ENCODE data around the gene CNTNAP1. TPM values are rescaled to one million over a fixed set of nuclear protein-coding genes. Genes with fewer than 3 reads are reported as not detected.

Gene CNTNAP1
- total RNA-seq (2022; extraction: Qiagen RNA extraction; ENCODE audit: low read depth) = 4.4 to 6.3 TPM (median 5.4 TPM) in 5 replicates

DNA sequence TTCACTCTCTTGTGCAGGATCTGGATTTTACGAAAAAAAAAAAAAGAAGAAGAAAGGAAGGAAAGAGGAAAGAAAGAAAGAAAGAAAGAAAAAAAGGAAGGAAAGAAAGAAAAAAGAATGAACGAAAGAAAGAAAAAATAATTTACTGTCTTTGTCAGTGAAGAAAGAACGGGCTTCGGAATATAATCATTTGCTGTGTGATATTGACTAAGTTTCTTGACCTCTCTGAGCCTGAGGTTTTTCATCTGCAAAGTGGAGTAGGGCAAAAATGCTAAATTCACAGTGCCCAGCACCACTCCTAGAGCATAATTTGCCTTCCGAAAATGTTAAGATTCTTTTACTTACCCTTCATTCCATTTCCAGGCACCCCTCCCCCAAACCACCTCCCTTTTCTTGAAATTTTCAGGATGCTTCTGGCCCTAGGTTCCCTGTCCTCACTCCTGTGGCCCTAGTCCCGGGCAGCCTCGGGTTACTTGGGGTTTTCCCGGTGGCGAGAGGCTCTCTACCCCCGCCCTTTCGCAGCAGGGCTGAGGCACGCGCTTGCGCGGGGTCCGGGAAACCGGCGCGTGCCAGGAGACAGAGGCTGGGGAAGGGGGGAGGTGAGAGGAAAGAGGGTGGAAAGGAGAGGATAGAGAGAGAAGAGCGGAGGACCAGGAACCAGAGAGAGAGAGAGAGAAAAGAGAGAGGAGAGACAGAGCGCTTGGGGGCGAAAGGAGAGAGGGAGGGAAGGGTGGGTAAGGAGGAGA lies at the start of gene CNTNAP1:
Gene CNTNAP1 (plus strand): TSS at position 556 of the 746 bp plus-strand sequence. CDS start 299 bp downstream, outside the sequence.

DNA sequence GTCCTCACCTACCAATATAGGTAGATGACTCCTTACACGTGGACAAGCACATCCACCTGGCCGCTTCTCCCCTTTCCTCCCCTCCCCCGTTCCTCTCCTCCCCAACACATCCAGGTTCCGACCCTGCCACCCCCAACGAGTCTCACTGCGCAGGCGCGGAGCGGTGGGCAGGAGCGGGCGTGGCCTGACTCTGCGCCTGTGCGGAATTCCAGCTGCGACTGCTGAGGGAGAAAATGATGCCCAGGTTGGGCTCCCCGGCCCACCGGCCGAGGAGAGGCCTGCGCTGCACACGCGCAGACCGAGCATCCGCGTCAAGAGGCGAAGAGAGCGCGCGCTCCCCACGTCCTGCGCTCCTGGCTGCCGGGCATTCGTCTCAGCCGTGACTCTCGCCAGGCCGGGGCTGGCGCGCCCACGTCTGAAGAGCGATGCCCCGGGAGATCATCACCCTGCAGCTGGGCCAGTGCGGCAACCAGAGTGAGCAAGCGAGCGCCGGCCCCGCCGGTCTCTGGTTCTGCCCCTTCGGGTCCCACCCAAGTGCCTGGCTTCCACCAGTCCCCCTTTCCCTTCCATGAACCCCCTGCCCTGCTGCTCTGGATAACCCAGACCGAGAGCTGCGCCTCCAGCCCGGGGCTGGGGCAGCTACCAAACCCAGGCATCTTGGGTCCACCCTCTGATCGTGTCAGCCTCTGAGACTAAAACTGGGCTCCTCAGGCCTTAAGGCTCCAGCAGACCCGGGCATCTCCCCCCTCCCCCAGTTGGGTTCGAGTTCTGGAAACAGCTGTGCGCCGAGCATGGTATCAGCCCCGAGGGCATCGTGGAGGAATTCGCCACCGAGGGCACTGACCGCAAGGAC lies 23.0 kb upstream of the CNTNAP1 start, which contains the start of gene TUBG2:
Gene TUBG2 (plus strand): TSS at position 206 of the 853 bp plus-strand sequence. CDS start 220 bp downstream, at position 426.

DNA sequence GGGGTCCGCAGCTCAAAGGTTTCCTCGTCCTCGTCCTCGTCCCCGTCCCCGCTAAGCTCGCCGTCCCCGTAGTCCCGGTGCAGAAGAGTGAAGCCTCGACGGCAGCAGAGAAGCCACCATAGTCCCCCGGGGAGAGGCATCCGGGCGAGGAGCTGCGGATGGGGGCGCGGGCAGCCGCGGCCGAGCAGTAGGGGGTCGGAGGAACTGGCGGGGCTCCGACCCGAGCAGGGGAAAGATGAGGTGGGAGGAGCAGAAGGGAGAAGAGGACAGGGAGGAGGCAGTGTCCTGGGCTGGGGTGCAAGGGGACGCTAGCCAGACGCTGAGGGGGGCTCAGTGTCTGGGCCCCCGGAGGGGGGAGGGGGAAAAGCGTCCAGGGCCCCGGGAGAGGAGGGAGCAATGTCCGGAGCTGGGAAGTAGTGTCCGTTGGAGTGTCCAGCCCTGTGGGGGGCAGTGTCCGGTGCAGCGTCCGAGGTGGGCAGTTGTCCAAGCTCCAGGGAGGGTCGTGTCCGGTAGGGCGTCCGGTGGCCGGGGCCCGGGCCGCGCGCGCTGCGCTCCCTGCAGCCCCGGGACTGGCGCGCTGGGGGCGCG lies 5.8 kb upstream of the CNTNAP1 start, which contains the start of gene PLEKHH3:
Gene PLEKHH3 (minus strand): TSS at position 571 of the 588 bp plus-strand sequence. CDS start 431 bp downstream, at position 140.

DNA sequence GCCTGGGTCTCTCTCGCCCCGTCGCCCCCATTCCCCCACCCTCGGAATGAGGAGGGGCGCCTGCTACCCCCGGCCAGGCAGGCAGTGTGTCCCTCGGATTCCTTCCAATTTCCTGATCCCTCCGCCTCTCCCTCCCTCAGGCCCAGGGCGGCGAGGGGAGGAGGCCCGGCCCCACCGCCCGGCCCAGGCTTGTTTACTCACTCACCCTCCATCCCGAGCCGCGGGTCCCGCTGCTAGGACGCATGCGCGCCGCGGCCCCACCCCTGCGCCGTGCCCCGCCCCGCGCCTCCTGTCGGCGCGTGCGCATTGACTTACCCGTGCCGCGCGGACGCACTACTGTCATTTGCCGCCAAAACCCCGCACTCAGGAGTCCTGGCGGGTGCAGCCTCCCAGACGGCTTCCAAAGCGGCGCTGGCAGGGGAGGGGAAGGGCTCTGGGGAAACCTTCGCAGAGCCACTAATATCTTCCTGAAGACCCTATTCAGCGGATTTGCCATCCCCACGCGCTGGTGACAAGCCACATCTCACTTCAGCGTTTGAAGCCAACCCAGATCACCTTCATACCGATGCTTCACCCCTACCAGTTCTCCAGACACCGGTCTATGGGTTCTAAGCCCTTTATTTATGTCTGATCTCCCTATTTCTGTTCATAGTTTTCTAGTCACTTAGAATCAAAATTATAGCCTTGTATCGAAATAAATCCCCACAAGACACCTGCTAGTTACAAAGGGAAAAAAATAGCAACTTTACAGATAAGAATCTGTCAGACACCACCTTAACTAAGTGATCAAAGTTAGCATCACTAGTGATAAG lies 62.7 kb downstream of the CNTNAP1 start, which contains the start of gene EZH1:
Gene EZH1 (minus strand): TSS at position 235 of the 812 bp plus-strand sequence. CDS start 16,099 bp downstream, outside the sequence.

Other genes with a start within 250 kb of the CNTNAP1 start
- gene ATP6V0A1, start 223.7 kb upstream of the CNTNAP1 start, total RNA-seq (2022; extraction: Qiagen RNA extraction; ENCODE audit: low read depth) = 33.4 to 44.5 TPM (median 40.8 TPM) in 5 replicates
- 31.6 to 46.5 TPM (median 43.8 TPM) in 5 replicates for gene NAGLU, start 146.3 kb upstream of the CNTNAP1 start, total RNA-seq (2022; extraction: Qiagen RNA extraction; ENCODE audit: low read depth)
- 1.2 to 1.7 TPM (median 1.2 TPM) in 5 replicates for gene HSD17B1, start 129.6 kb upstream of the CNTNAP1 start, total RNA-seq (2022; extraction: Qiagen RNA extraction; ENCODE audit: low read depth)
- 102 to 133 TPM (median 124 TPM) in 5 replicates for gene COASY, start 120.4 kb upstream of the CNTNAP1 start, total RNA-seq (2022; extraction: Qiagen RNA extraction; ENCODE audit: low read depth)
- gene MLX, start 115.4 kb upstream of the CNTNAP1 start, total RNA-seq (2022; extraction: Qiagen RNA extraction; ENCODE audit: low read depth) = 59.1 to 69.5 TPM (median 65.1 TPM) in 5 replicates
- 29.3 to 35.2 TPM (median 30.5 TPM) in 5 replicates for gene PSMC3IP, start 104.8 kb upstream of the CNTNAP1 start, total RNA-seq (2022; extraction: Qiagen RNA extraction; ENCODE audit: low read depth)
- gene RETREG3, start 73.2 kb upstream of the CNTNAP1 start, total RNA-seq (2022; extraction: Qiagen RNA extraction; ENCODE audit: low read depth) = 24.4 to 27.7 TPM (median 26.4 TPM) in 5 replicates
- 131 to 148 TPM (median 141 TPM) in 5 replicates for gene TUBG1, start 72.8 kb upstream of the CNTNAP1 start, total RNA-seq (2022; extraction: Qiagen RNA extraction; ENCODE audit: low read depth)
- 18.8 to 25.6 TPM (median 22.8 TPM) in 5 replicates for gene TUBG2, start 23.2 kb upstream of the CNTNAP1 start, total RNA-seq (2022; extraction: Qiagen RNA extraction; ENCODE audit: low read depth)
- 14.2 to 21.2 TPM (median 17.9 TPM) in 5 replicates for gene PLEKHH3, start 5.5 kb upstream of the CNTNAP1 start, total RNA-seq (2022; extraction: Qiagen RNA extraction; ENCODE audit: low read depth)
- 0.25 to 0.41 TPM (median 0.32 TPM) in 5 replicates for gene CCR10, start 688 bp upstream of the CNTNAP1 start, total RNA-seq (2022; extraction: Qiagen RNA extraction; ENCODE audit: low read depth)
- 9.2 to 11.7 TPM (median 10.5 TPM) in 5 replicates for gene EZH1, start 62.5 kb downstream of the CNTNAP1 start, total RNA-seq (2022; extraction: Qiagen RNA extraction; ENCODE audit: low read depth)
- 0.65 to 1.7 TPM (median 1.4 TPM) in 5 replicates for gene RAMP2, start 78.7 kb downstream of the CNTNAP1 start, total RNA-seq (2022; extraction: Qiagen RNA extraction; ENCODE audit: low read depth)
- 121 to 129 TPM (median 125 TPM) in 5 replicates for gene VPS25, start 90.9 kb downstream of the CNTNAP1 start, total RNA-seq (2022; extraction: Qiagen RNA extraction; ENCODE audit: low read depth)
- gene WNK4, start 98.1 kb downstream of the CNTNAP1 start, total RNA-seq (2022; extraction: Qiagen RNA extraction; ENCODE audit: low read depth) = 0.90 to 1.1 TPM (median 1.0 TPM) in 5 replicates
- gene COA3, start 116.2 kb downstream of the CNTNAP1 start, total RNA-seq (2022; extraction: Qiagen RNA extraction; ENCODE audit: low read depth) = 125 to 149 TPM (median 135 TPM) in 5 replicates
- gene CNTD1, start 116.3 kb downstream of the CNTNAP1 start, total RNA-seq (2022; extraction: Qiagen RNA extraction; ENCODE audit: low read depth) = 0.05 to 0.08 TPM (median 0.06 TPM) in 3 of 5 replicates, not detected in the others
- 76.1 to 101 TPM (median 78.7 TPM) in 5 replicates for gene BECN1, start 141.8 kb downstream of the CNTNAP1 start, total RNA-seq (2022; extraction: Qiagen RNA extraction; ENCODE audit: low read depth)
- gene PSME3, start 150.9 kb downstream of the CNTNAP1 start, total RNA-seq (2022; extraction: Qiagen RNA extraction; ENCODE audit: low read depth) = 225 to 285 TPM (median 238 TPM) in 5 replicates
- gene AOC2, start 162.0 kb downstream of the CNTNAP1 start, total RNA-seq (2022; extraction: Qiagen RNA extraction; ENCODE audit: low read depth) = 1.8 to 2.3 TPM (median 1.9 TPM) in 5 replicates
- 1.1 to 2.2 TPM (median 1.4 TPM) in 5 replicates for gene AOC3, start 168.7 kb downstream of the CNTNAP1 start, total RNA-seq (2022; extraction: Qiagen RNA extraction; ENCODE audit: low read depth)
- gene G6PC1, start 218.3 kb downstream of the CNTNAP1 start, total RNA-seq (2022; extraction: Qiagen RNA extraction; ENCODE audit: low read depth) = not detected in 5 replicates